SK-N-SH treated with all-trans-retinoic acid at 6 μM for 48 hours (cell line): ENCODE data around the gene KCNB1.

ENCODE experiments used
- ATAC-seq: fragments of 200-7000 bp; cut with Tn5 transposase; 3 replicates; pipeline ENCODE4 v1.9.1; 2020; ENCODE audit warnings: mild to moderate bottlenecking, moderate library complexity
- ARNTL ChIP-seq: fragments of 450-650 bp; formaldehyde crosslinking; IDR thresholded peaks from 2 replicates; pipeline ENCODE4 v1.5.0; 2020; ENCODE audit warnings: low read depth, mild to moderate bottlenecking, moderate library complexity, borderline replicate concordance
- BACH2 ChIP-seq: fragments of 250-450 bp; sonication (Bioruptor Pico); IDR thresholded peaks from 2 replicates; pipeline ENCODE4 v1.9.0; 2021; ENCODE audit warnings: mild to moderate bottlenecking, borderline replicate concordance
- CREB5 ChIP-seq: fragments of 250-450 bp; sonication (Bioruptor Pico); IDR thresholded peaks from 2 replicates; pipeline ENCODE4 v1.5.1; 2020; ENCODE audit warnings: low read depth, mild to moderate bottlenecking, moderate library complexity
- CSDC2 ChIP-seq: fragments of 250-450 bp; sonication (Bioruptor Pico); IDR thresholded peaks from 2 replicates; pipeline ENCODE4 v1.5.0; 2020; ENCODE audit warnings: mild to moderate bottlenecking, moderate library complexity
- ESRRG ChIP-seq: fragments of 250-450 bp; sonication (Bioruptor Pico); IDR thresholded peaks from 2 replicates; pipeline ENCODE4 v1.6.1; 2021; ENCODE audit warnings: mild to moderate bottlenecking
- GLIS3 ChIP-seq: fragments of 250-450 bp; sonication (Bioruptor Pico); IDR thresholded peaks from 2 replicates; pipeline ENCODE4 v1.5.0; 2020; ENCODE audit warnings: mild to moderate bottlenecking, moderate library complexity
- ISL1 ChIP-seq: fragments of 250-450 bp; sonication (Bioruptor Pico); IDR thresholded peaks from 2 replicates; pipeline ENCODE4 v2.1.2; 2022; ENCODE audit warnings: mild to moderate bottlenecking, moderate library complexity
- OSR1 ChIP-seq: fragments of 250-450 bp; sonication (Bioruptor Pico); IDR thresholded peaks from 2 replicates; pipeline ENCODE4 v1.8.0; 2022; ENCODE audit warnings: moderate library complexity, mild to moderate bottlenecking, inconsistent platforms
- PATZ1 ChIP-seq: fragments of 250-450 bp; sonication (Bioruptor Pico); IDR thresholded peaks from 2 replicates; pipeline ENCODE4 v1.8.0; 2020; ENCODE audit warnings: mild to moderate bottlenecking, moderate library complexity, borderline replicate concordance
- POU6F1 ChIP-seq: fragments of 250-450 bp; sonication (Bioruptor Pico); IDR thresholded peaks from 2 replicates; pipeline ENCODE4 v1.8.0; 2021; ENCODE audit warnings: low read depth, mild to moderate bottlenecking, moderate library complexity, borderline replicate concordance
- PPARA ChIP-seq: fragments of 250-450 bp; sonication (Bioruptor Pico); IDR thresholded peaks from 2 replicates; pipeline ENCODE4 v1.5.0; 2020; ENCODE audit warnings: mild to moderate bottlenecking, borderline replicate concordance
- RARB ChIP-seq: fragments of 250-450 bp; sonication (Bioruptor Pico); IDR thresholded peaks from 2 replicates; pipeline ENCODE4 v1.8.0; 2021; ENCODE audit warnings: mild to moderate bottlenecking, moderate library complexity
- SNAI2 ChIP-seq: fragments of 250-450 bp; sonication (Bioruptor Pico); IDR thresholded peaks from 2 replicates; pipeline ENCODE4 v1.5.0; 2020; ENCODE audit warnings: mild to moderate bottlenecking, moderate library complexity
- TOX ChIP-seq: fragments of 250-450 bp; sonication (Bioruptor Pico); IDR thresholded peaks from 2 replicates; pipeline ENCODE4 v1.8.0; 2021; ENCODE audit warnings: mild to moderate bottlenecking, moderate library complexity, borderline replicate concordance
- TSHZ2 ChIP-seq: fragments of 250-450 bp; sonication (Bioruptor Pico); IDR thresholded peaks from 2 replicates; pipeline ENCODE4 v1.5.0; 2020; ENCODE audit warnings: mild to moderate bottlenecking, moderate library complexity
- ZC3H10 ChIP-seq: fragments of 250-450 bp; sonication (Bioruptor Pico); IDR thresholded peaks from 2 replicates; pipeline ENCODE4 v1.5.1; 2021; ENCODE audit warnings: mild to moderate bottlenecking, moderate library complexity
- ZFP3 ChIP-seq: fragments of 250-450 bp; sonication (Bioruptor Pico); IDR thresholded peaks from 2 replicates; pipeline ENCODE4 v1.5.0; 2020; ENCODE audit warnings: mild to moderate bottlenecking, moderate library complexity
- ZFP30 ChIP-seq: fragments of 450-650 bp; formaldehyde crosslinking; IDR thresholded peaks from 2 replicates; pipeline ENCODE4 v1.5.0; 2022; ENCODE audit warnings: mild to moderate bottlenecking, moderate library complexity
- ZNF565 ChIP-seq: fragments of 450-650 bp; formaldehyde crosslinking; conservative IDR thresholded peaks from 2 replicates; pipeline ENCODE4 v1.5.0; 2020; ENCODE audit warnings: low read depth, mild to moderate bottlenecking, moderate library complexity
- ZNF70 ChIP-seq: fragments of 450-650 bp; formaldehyde crosslinking; IDR thresholded peaks from 2 replicates; pipeline ENCODE4 v1.5.0; 2020; ENCODE audit warnings: mild to moderate bottlenecking, moderate library complexity
- ZNF8 ChIP-seq: fragments of 450-650 bp; formaldehyde crosslinking; IDR thresholded peaks from 2 replicates; pipeline ENCODE4 v1.5.0; 2020; ENCODE audit warnings: mild to moderate bottlenecking, moderate library complexity

KCNB1 gene

GRCh38 chr20:49468412-49468811 is 14.1 kb downstream of the KCNB1 start:
- no peak for ATAC-seq
- no peak for TF ChIP-seq ZFP30
- TF ChIP-seq CREB5 (CRISPR knock-in tag): no peak
- TF ChIP-seq ISL1 (CRISPR knock-in tag): no peak
- TF ChIP-seq GLIS3 (CRISPR knock-in tag): no peak
- TF ChIP-seq ZNF70 (CRISPR knock-in tag): no peak
- no peak for TF ChIP-seq TSHZ2
- TF ChIP-seq ZC3H10: no peak
- no peak for TF ChIP-seq CSDC2 (CRISPR knock-in tag)
- no peak for TF ChIP-seq ARNTL
- no peak for TF ChIP-seq PATZ1 (CRISPR knock-in tag)
- TF ChIP-seq ZFP3 (CRISPR knock-in tag): no peak
- TF ChIP-seq BACH2 (CRISPR knock-in tag): no peak
- TF ChIP-seq TOX: no peak
- TF ChIP-seq ZNF8 (CRISPR knock-in tag): no peak
- TF ChIP-seq, all 23 proteins: peak for 0

GRCh38 chr20:49466114-49466912 is 16.2 kb downstream of the KCNB1 start:
- ATAC-seq: no peak
- TF ChIP-seq TOX: no peak
- no peak for TF ChIP-seq ZFP3 (CRISPR knock-in tag)
- no peak for TF ChIP-seq ESRRG (CRISPR knock-in tag)
- TF ChIP-seq PATZ1 (CRISPR knock-in tag): no peak
- no peak for TF ChIP-seq OSR1 (CRISPR knock-in tag)
- TF ChIP-seq SNAI2: no peak
- no peak for TF ChIP-seq RARB (CRISPR knock-in tag)
- no peak for TF ChIP-seq POU6F1
- no peak for TF ChIP-seq ZNF565
- TF ChIP-seq ZNF8 (CRISPR knock-in tag): no peak
- TF ChIP-seq PPARA (CRISPR knock-in tag): no peak

- no peak for ATAC-seq
- TF ChIP-seq ZNF70 (CRISPR knock-in tag): no peak
- TF ChIP-seq ZC3H10: no peak
- TF ChIP-seq OSR1 (CRISPR knock-in tag): no peak
- TF ChIP-seq CREB5 (CRISPR knock-in tag): no peak
- no peak for TF ChIP-seq GLIS3 (CRISPR knock-in tag)
- TF ChIP-seq POU6F1: no peak
- TF ChIP-seq PATZ1 (CRISPR knock-in tag): no peak
- no peak for TF ChIP-seq ARNTL
- TF ChIP-seq PPARA (CRISPR knock-in tag): no peak
- TF ChIP-seq RARB (CRISPR knock-in tag): no peak
- no peak for TF ChIP-seq CSDC2 (CRISPR knock-in tag)
Observed at GRCh38 chr20:49464556-49464955, 17.9 kb downstream of the KCNB1 start.
